Endothelial cell of umbilical vein (primary cell): ENCODE data around the gene ANKRD16. TPM values are rescaled to one million over a fixed set of nuclear protein-coding genes. Genes with fewer than 3 reads are reported as not detected.

Experiments used
- BruUV-seq: library from RNA; stranded (reverse); fragments of 400-500 nt; replicated peaks from 2 replicates; lab custom pipeline; 2021; lab: Mats Ljungman, UMichigan
- CTCF ChIA-PET: fragments of 300-600, 350-600 bp; sonication (Branson Sonifier 250); formaldehyde crosslinking; loops from one replicate; lab custom pipeline; 2021; ENCODE audit warnings: antibody characterized with exemption, inconsistent platforms; lab: Charles Lee
- POLR2A ChIA-PET: fragments of 300-600, 350-600 bp; sonication (Branson Sonifier 250); formaldehyde crosslinking; loops from one replicate; lab custom pipeline; 2021; ENCODE audit warnings: antibody characterized with exemption, inconsistent platforms; lab: Charles Lee
- DNase-seq: peaks from one replicate; pipeline ENCODE4 v3.0.0-alpha.2; 2011; ENCODE audit warnings: low read depth, low spot score
- FAIRE-seq: peaks from 2 replicates; lab custom pipeline; 2011; peaks lifted over from hg19 to GRCh38; lab: Jason Lieb, UNC
- H2AFZ ChIP-seq: 2 replicates; pipeline ENCODE4 v1.6.0; 2012; ENCODE audit warnings: low read depth, low read length, control low read depth, inconsistent platforms
- H3K27ac ChIP-seq: 2 replicates; pipeline ENCODE4 v1.5.1; 2011; ENCODE audit warnings: low read depth, mild to moderate bottlenecking, control low read depth, low read length, moderate library complexity; ENCODE audit not compliant: insufficient read depth
- H3K27me3 ChIP-seq, 2 experiments: 2 replicates each; pipeline versions ENCODE4 v1.6.0 to v1.6.1; 2011; ENCODE audit warnings: low read length in 2 of 2, mixed read lengths in 1 of 2; ENCODE audit not compliant: control insufficient read depth in 2 of 2, insufficient read depth in 2 of 2
- H3K36me3 ChIP-seq, 2 experiments: 2 replicates in 1 of 2; 3 replicates in 1 of 2; pipeline ENCODE4 v1.5.1; 2011; ENCODE audit warnings: low read length in 2 of 2, mild to moderate bottlenecking in 1 of 2, moderate library complexity in 1 of 2; ENCODE audit not compliant: control insufficient read depth in 2 of 2, insufficient read depth in 2 of 2; ENCODE audit errors: extremely low read depth in 1 of 2
- H3K4me1 ChIP-seq: 3 replicates; pipeline ENCODE4 v1.5.1; 2011; ENCODE audit warnings: mild to moderate bottlenecking, low read length; ENCODE audit not compliant: control insufficient read depth, insufficient read depth; ENCODE audit errors: extremely low read depth
- H3K4me2 ChIP-seq: 2 replicates; pipeline ENCODE4 v1.6.1; 2011; ENCODE audit warnings: low read length, control low read depth, mixed read lengths; ENCODE audit not compliant: insufficient read depth
- H3K4me3 ChIP-seq, 3 experiments: fragments of 200-600 bp in 1 of 3; sonication (generic), shearing (Covaris generic) in 1 of 3; replicated peaks in 1 of 3; 2 replicates each; pipeline ENCODE4 v1.5.1; 2011 to 2016; ENCODE audit warnings: control low read depth in 3 of 3, low read length in 3 of 3, mild to moderate bottlenecking in 2 of 3, inconsistent platforms in 1 of 3, low read depth in 1 of 3, moderate library complexity in 1 of 3; ENCODE audit not compliant: insufficient read depth in 1 of 3
- H3K79me2 ChIP-seq: 2 replicates; pipeline ENCODE4 v1.6.0; 2012; ENCODE audit warnings: low read length, inconsistent platforms; ENCODE audit not compliant: control insufficient read depth, insufficient read depth
- H3K9ac ChIP-seq: replicated peaks from 2 replicates; pipeline ENCODE3; 2011; ENCODE audit warnings: low read length, control low read depth; ENCODE audit not compliant: insufficient read depth; ENCODE audit errors: extremely low read depth
- H3K9me1 ChIP-seq: replicated peaks from 3 replicates; pipeline ENCODE4 v1.6.0; 2011; ENCODE audit warnings: mild to moderate bottlenecking, low read length; ENCODE audit not compliant: control insufficient read depth, insufficient read depth; ENCODE audit errors: extremely low read depth
- H3K9me3 ChIP-seq: replicated peaks from 2 replicates; pipeline ENCODE4 v1.5.1; 2012; ENCODE audit warnings: low read length, inconsistent platforms; ENCODE audit not compliant: control insufficient read depth, insufficient read depth
- H4K20me1 ChIP-seq: replicated peaks from 2 replicates; pipeline ENCODE3; 2011; ENCODE audit warnings: mild to moderate bottlenecking, low read length; ENCODE audit not compliant: control insufficient read depth, insufficient read depth; ENCODE audit errors: extremely low read depth
- CTCF ChIP-seq, 2 donors: IDR thresholded peaks; 1 replicate in 1 of 2; 2 replicates in 1 of 2; pipeline ENCODE4 v1.5.1; 2011; ENCODE audit warnings: low read length in 2 of 2, mild to moderate bottlenecking in 2 of 2, moderate library complexity in 2 of 2, control low read depth in 1 of 2, inconsistent platforms in 1 of 2, low read depth in 1 of 2; ENCODE audit not compliant: insufficient read depth in 1 of 2; ENCODE audit errors: extremely low read depth in 1 of 2
- EZH2 ChIP-seq: IDR thresholded peaks from 2 replicates; pipeline ENCODE4 v1.6.1; 2012; ENCODE audit warnings: borderline replicate concordance, low read depth, mild to moderate bottlenecking, moderate library complexity, low read length, inconsistent platforms; ENCODE audit not compliant: severe bottlenecking
- FOS ChIP-seq: IDR thresholded peaks from 2 replicates; pipeline ENCODE4 v1.6.1; 2011; ENCODE audit warnings: mild to moderate bottlenecking, low read length, moderate library complexity, borderline replicate concordance; ENCODE audit not compliant: insufficient read depth
- GATA2 ChIP-seq: IDR thresholded peaks from 2 replicates; pipeline ENCODE4 v1.7.0; 2011; ENCODE audit warnings: low read depth, mild to moderate bottlenecking, moderate library complexity, mixed read lengths, low read length; ENCODE audit not compliant: insufficient read length, insufficient read depth
- MAX ChIP-seq: IDR thresholded peaks from 2 replicates; pipeline ENCODE4 v1.6.1; 2011; ENCODE audit not compliant: insufficient read depth, insufficient read length
- MYC ChIP-seq: IDR thresholded peaks from one replicate; pipeline ENCODE4 v1.6.1; 2011; ENCODE audit warnings: mild to moderate bottlenecking, low read depth, low read length
- POLR2A ChIP-seq: IDR thresholded peaks from 2 replicates; pipeline ENCODE4 v1.6.1; 2012; ENCODE audit warnings: low read depth, mild to moderate bottlenecking, control low read depth, low read length
- dilution Hi-C: fragments of 300-500 bp; cut with MboI; formaldehyde crosslinking; loops from one replicate; pipeline ENCODE4 v1.15.0; 2019; ENCODE audit warnings: low sequenced_read_pairs; ENCODE audit not compliant: extremely low pct_ligation_motif_present
- intact Hi-C: fragments of 100-400 bp; cut with micrococcal nuclease; formaldehyde crosslinking; loops from one replicate; pipeline ENCODE4 v1.10.0; 2022
- polyA plus RNA-seq, 4 experiments: library from polyadenylated mRNA; depleted of rRNA in 3 of 4; stranded (reverse) in 3 of 4; unstranded in 1 of 4; fragments of >200 nt; gene quantifications; 2 replicates each; pipeline versions ENCODE4 v1.2.1 to v1.2.3, GENCODE V29; 2011 to 2012; ENCODE audit warnings: missing spikeins in 1 of 4
- total RNA-seq: library from RNA; stranded (reverse); gene quantifications from 2 replicates; pipeline ENCODE4 v1.2.3, GENCODE V29; 2021

The ANKRD16 gene
- total and polyA plus RNA-seq, 2 donors (not counting 3 experiments of a cell fraction or from before 2014, with no cell fraction given): 6.9 to 8.0 TPM

GRCh38 chr10:5855979-5856700 is 33.6 kb downstream of the ANKRD16 start:
- Histone ChIP-seq H3K9me3 (no peaks in the 10 kb centered on the region), H3K4me2 (no peak overlapping the region), H3K36me3 (no peaks in the 10 kb centered on the region), H4K20me1 (no peaks in the 10 kb centered on the region), H3K9ac (no peak overlapping the region), H3K4me1 (peaks cover 2% of the 10 kb centered on the region), H3K79me2 (no peaks in the 10 kb centered on the region), H3K27me3 (no peaks in the 10 kb centered on the region), H3K9me1 (no peaks in the 10 kb centered on the region), H2AFZ (no peak overlapping the region), H3K27ac (no peak overlapping the region), H3K4me3 (no peak overlapping the region)
- intact Hi-C loops (no loop called here), dilution Hi-C loops (no loop called here)
- ChIA-PET POLR2A (no interaction called here), CTCF (interaction anchor here (0.6 kb wide), 1 partner anchor 555 kb away, joined by 3 read pairs; no protein-coding TSS in a partner anchor)
- no peak for FAIRE-seq
- DNase-seq: no peak
- BruUV-seq: no TSS peak
- TF ChIP-seq MYC (no peak), CTCF (IDR thresholded peaks at IDR 0.05; ENCODE audit: extremely low read depth in 1 of 2, insufficient read depth in 1 of 2, low read depth in 1 of 2, low read length in 2 of 2) (no peak), EZH2 (no peak), POLR2A (no peak)

GRCh38 chr10:5854131-5854475 is 35.6 kb downstream of the ANKRD16 start:
- no peaks in the 10 kb centered on the region for H3K79me2 ChIP-seq

More at GRCh38 chr10:5854131-5854475, 35.6 kb downstream of the ANKRD16 start:
- TF ChIP-seq CTCF (IDR thresholded peaks at IDR 0.05; ENCODE audit: extremely low read depth in 1 of 2, insufficient read depth in 1 of 2, low read depth in 1 of 2, low read length in 2 of 2) (no peak), GATA2 (no peak), MYC (no peak), FOS (no peak), MAX (no peak)
- Histone ChIP-seq H3K9me1 (no peaks in the 10 kb centered on the region), H3K9ac (no peak overlapping the region), H3K27me3 (no peaks in the 10 kb centered on the region), H3K27ac (no peak overlapping the region), H3K36me3 (no peaks in the 10 kb centered on the region), H3K4me3 (no peak overlapping the region), H4K20me1 (no peaks in the 10 kb centered on the region), H3K9me3 (no peaks in the 10 kb centered on the region), H3K4me1 (no peaks in the 10 kb centered on the region), H2AFZ (no peak overlapping the region), H3K4me2 (no peak overlapping the region)
- DNase-seq: no peak
- ChIA-PET CTCF (no interaction called here), POLR2A (no interaction called here)
- BruUV-seq: no TSS peak
- no peak for FAIRE-seq
- intact Hi-C loops: no loop called here
- dilution Hi-C loops: no loop called here
